GM20431 (cell line): Measurements from ENCODE around the gene OSTC.

Experiments used
- in situ Hi-C: fragments of 300-500 bp; cut with MseI, MboI; formaldehyde crosslinking; loops from one replicate; pipeline ENCODE4 v1.15.0; 2020; ENCODE audit warnings: low sequenced_read_pairs; ENCODE audit not compliant: unreplicated experiment

Gene OSTC

GRCh38 chr4:108644237-108644636 is 6.2 kb upstream of the OSTC start:
- in situ Hi-C loops, result no loop called here

DNA sequence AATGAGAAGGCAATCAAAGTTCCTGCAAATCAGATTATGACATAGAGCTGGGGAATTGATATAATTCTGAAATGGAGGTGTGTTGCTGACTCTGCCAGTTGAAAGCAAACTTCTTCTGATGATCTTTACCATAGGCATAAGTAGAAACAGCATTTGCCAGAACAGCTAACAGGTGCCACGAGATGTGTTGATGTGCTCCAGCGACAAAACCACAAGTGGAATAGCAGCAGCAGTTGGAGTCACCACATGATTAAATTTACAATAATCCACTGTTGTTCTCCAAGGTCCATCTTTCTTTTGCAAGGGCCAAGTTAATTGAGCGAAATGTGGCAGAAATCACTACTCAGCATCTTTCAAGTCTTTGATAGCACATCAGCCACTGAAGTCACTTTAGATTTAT is 3.7 kb upstream of the OSTC start:
- in situ Hi-C loops, result no loop called here

- in situ Hi-C loops, result no loop called here
Observed at GRCh38 chr4:108649863-108650211, 562 bp upstream of the OSTC start.

DNA sequence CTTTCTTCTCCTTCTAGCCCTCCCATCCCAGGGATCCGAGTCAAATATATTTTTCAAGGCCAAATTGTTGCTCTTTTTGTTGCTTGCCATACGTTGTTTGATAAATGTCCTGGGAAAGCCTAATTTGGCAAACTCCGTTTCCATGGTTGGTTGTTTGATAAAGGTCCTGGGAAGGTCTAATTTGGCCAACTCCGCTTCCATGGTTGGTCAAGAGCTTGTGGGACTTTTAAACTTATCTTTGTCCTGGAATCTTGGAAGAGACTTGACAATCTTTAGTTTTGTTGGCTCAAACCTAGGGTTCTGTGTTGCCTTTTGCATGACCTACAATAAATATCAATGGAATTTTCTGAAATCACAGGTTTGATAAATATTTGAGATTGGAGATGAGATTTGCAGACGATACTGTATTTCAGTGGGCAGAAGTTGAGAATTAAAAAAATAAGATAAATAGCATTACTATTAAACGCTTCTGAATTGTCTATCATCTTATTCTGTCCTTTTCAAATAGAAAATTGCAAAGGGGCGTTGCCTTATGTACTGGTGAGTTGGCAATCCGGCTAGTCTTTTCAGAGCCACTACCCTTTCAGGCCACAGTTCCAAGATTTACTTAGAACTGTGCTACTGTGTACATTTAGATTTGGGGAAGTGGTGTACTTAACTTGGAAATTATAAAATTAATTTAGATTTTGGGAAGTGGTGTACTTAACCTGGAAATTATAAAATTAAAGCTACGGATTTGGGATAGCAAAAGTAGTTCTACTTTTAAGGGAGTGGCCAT is 804 bp downstream of the OSTC start:
- in situ Hi-C loops, result no loop called here

GRCh38 chr4:108662629-108663028 is 12.2 kb downstream of the OSTC start:
- in situ Hi-C loops, result no loop called here

GRCh38 chr4:108674356-108674977 is 24.1 kb downstream of the OSTC start:
- in situ Hi-C loops, result no loop called here

DNA sequence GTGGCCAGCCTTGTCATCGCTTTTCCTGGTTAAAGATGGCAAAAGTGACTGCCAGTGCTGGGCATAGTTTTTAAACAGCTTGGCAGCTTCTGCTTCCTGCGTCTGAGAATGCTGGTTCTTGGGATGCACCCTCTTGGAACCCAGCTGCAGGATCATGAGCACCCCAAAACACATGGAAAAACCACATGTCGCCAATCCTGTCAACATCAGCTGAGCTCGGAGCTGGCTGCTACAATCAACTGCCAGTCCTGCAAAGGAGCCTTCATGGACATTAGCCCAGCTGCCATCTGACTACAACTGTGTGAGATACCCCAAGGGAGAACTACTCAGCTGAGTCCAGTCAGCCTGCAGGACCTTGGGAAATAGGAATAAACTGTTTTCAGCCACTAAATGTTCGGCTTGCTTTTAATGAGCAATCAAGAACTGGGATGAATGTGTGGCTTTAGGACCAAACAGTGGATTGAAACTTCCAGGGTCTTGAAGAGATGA is 31.0 kb downstream of the OSTC start:
- in situ Hi-C loops, result no loop called here

DNA sequence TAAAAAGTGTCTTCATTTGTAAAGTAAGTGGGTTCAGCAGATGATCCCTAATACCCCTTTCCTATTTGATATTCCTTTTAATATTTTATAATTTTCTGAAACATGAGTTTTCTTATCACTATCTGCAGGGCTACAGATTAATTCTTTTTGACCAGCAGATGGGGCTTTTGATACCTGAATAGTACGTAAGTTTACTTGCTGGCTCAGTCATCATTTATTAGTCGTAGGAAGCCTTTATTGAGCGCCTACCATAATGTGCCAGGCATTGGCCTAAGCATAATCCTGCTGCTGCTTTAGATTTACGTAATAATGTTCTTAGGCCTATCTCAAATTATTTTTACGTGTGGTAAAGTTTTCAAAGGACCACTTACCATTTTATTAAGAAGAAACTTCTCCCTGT is 33.1 kb downstream of the OSTC start:
- in situ Hi-C loops, result no loop called here

DNA sequence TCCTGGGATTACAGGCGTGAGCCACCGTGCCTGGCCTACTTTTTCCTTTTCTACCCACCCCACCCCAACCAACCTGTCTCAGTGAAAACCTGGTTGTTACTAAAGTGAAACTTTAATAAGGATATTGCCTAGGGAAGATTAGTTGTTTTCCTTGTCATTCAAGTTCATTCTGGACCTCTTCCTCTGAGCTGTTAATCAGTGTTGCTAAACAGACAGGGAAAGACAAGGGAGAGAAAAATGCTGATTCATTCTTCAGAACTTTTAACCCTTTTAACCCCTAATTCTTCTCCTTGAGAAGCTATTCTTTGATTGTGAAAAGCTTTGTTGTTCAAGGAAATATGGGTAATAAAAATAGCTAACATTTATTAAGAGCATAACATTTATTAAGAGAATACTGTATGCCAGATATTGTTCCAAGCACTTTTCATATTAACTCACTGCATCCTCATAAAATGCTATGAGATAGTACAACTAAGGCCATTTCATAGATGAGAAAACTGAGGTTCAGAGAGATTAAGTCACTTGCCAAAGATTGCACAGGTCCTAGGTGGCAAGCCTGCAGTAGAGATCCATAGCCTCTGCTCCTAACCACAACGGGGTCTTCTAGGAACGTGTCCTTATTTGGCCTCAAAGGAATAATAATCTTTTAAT is 34.8 kb downstream of the OSTC start:
- in situ Hi-C loops, result no loop called here

DNA sequence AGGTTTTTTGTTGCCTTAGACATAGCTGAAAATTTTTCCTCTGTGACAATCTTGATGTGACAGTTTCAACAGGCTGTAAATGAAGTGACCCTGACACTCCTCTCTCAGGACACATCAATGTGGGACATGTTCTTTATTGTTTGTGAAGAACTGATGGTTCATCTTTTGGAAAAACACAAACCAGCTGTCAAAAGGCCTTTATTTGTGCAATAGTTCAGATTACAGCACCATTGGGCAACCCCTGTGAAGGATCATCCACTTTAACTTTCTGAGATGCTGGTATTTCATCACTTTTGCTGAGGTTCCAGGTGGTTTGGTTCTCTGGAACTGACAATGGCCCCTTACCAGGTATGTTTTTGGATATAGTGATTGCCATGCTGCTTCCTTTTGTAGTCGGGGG is 40.3 kb downstream of the OSTC start:
- in situ Hi-C loops, result no loop called here

- in situ Hi-C loops, result no loop called here
Observed at GRCh38 chr4:108693211-108693610, 42.8 kb downstream of the OSTC start.

- in situ Hi-C loops, result no loop called here
Observed at GRCh38 chr4:108693819-108694218, 43.4 kb downstream of the OSTC start.

DNA sequence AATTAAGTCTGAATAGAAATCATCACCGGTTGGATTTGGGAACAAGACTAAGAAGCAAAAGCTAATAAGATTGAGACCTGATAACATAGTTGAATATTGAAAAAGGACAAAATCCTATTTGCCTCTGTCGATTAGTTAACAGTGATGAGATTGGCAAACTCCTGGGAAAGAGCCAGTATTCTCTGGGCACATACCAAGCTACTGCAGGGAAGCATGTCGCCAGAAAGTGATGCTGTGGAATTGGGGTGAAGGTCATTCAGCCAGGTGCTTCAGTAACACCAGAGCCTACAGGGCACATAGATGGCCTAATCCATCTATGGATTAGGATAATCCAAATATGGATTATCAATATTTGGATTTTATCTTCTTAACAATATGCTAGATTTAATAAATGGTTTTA is 44.0 kb downstream of the OSTC start:
- in situ Hi-C loops, result no loop called here

DNA sequence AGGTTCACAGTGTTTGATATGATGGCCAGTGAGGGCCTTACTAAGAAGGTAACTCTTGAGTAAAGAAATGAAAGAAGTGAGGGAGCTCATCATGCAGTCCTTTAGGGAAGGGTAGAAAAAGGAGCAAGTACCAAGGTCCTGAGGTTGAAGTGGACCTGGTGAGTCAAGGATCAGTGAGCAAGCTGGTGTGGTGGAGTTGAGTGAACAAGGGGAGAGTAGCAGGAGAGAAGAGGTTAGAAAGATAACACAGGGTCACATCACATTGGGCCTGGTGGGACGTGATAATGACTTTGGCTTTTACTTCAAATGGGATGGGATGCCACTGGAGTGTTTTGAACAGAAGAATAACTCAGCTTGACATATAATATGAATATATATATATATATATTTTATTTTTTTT is 44.7 kb downstream of the OSTC start:
- in situ Hi-C loops, result no loop called here

DNA sequence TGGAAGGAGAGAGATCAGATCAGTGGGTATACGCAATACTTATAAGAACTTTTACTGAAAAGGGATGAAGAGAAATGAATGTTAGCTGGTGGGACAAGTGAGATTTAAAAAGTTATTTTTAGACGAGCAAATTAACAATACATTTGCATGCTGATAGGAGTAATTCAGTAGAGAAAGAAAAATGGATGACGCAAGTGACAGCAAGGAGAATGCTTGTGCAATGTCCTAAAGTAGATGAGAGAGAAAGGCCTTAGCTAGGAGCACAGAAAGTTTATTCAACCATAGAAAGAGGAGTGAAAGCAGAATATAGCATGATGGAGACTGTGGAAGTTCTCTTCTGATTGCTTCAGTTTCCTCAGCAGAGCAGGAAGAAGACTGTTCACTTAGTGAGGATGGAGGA is 45.8 kb downstream of the OSTC start:
- in situ Hi-C loops, result no loop called here

GRCh38 chr4:108700081-108700757 is 49.8 kb downstream of the OSTC start:
- in situ Hi-C loops, result no loop called here

GRCh38 chr4:108702960-108703359 is 52.6 kb downstream of the OSTC start:
- in situ Hi-C loops, result no loop called here

DNA sequence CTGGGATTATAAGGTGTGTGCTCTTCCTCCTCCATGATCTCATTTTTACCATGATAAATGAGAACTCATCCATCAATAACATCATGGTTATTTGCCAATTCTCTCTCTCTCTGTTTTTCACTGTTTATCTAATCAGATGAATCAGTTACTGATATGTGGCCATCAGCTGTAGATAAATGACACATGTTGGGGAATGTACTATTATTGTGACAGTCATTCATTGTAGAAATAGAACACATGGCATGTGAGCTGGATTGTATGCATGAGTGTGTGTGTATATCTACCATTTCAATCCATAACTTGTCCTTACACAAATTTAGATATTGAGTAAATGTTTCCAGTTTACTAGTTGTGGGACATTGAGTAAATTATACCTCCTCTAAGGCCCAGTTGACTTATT is 53.0 kb downstream of the OSTC start:
- in situ Hi-C loops, result no loop called here

GRCh38 chr4:108703966-108704365 is 53.6 kb downstream of the OSTC start:
- in situ Hi-C loops, result no loop called here

- in situ Hi-C loops, result no loop called here
Observed at GRCh38 chr4:108706289-108706688, 55.9 kb downstream of the OSTC start.

DNA sequence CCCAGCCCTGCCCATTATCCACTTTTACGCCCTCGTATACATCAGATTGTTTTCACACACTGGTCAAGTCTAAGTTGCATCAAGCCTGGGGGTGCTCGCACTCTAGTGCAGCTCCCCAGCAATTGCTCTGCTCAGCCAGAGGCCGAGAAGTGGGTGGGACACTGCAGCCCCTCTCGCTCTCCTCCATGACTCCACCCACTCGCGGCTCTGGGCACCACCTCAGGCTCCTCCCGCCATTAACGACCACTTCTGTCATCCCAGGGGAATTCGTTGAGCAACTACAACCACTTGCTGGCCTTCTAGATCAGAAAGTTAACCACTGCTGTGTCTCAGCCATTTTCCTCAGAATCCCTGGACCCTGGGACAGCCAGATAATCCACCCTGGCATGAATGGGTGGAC is 58.8 kb downstream of the OSTC start:
- in situ Hi-C loops, result no loop called here
